ENCODE results near the gene CST5.
"Not testable (repeated sequence)": the region's sequence is repeated elsewhere in the genome, so short reads cannot be mapped to it uniquely, and the experiment has no call there.

GRCh38 chr20:23860771-23861170 lies 18.8 kb downstream of the CST5 start:
- TF ChIP-seq CTCF, POLR2A (IDR thresholded peaks at IDR 0.05): not testable (repeated sequence)

Data from heart left ventricle (tissue), 13 donors.